A673 (cell line): ENCODE data around the gene RASIP1. TPM values are rescaled to one million over a fixed set of nuclear protein-coding genes. Genes with fewer than 3 reads are reported as not detected.
"Not testable (repeated sequence)": the region's sequence is repeated elsewhere in the genome, so short reads cannot be mapped to it uniquely, and the experiment has no call there.

Experiments used
- BruUV-seq: library from RNA; stranded (reverse); fragments of 400-500 nt; replicated peaks from 2 replicates; lab custom pipeline; 2021; lab: Mats Ljungman, UMichigan
- CTCF ChIA-PET: fragments of 300-600 bp; sonication (Branson Sonifier 250); formaldehyde crosslinking; loops from one replicate; lab custom pipeline; 2022; ENCODE audit warnings: antibody characterized with exemption; lab: Charles Lee
- POLR2A ChIA-PET: fragments of 300-600 bp; sonication (Branson Sonifier 250); formaldehyde crosslinking; loops from one replicate; lab custom pipeline; 2022; ENCODE audit warnings: antibody characterized with exemption; ENCODE audit not compliant: low non-redundant PET; lab: Charles Lee
- DNase-seq: peaks from one replicate; pipeline ENCODE4 v3.0.0-alpha.2; 2015; ENCODE audit warnings: low spot score
- H3K27ac ChIP-seq: fragments of 200-600 bp; sonication (generic); 2 replicates; pipeline ENCODE4 v1.5.1; 2016; ENCODE audit warnings: mixed run types, low read depth, mild to moderate bottlenecking, mixed read lengths, antibody characterized with exemption, low read length; ENCODE audit not compliant: poor library complexity, severe bottlenecking
- H3K27me3 ChIP-seq: fragments of 200-600 bp; sonication (generic); replicated peaks from 2 replicates; pipeline ENCODE4 v1.6.1; 2017; ENCODE audit warnings: mixed run types, low read depth, mild to moderate bottlenecking, mixed read lengths, antibody characterized with exemption, low read length; ENCODE audit not compliant: insufficient read depth, poor library complexity
- H3K36me3 ChIP-seq: fragments of 200-600 bp; sonication (generic); 2 replicates; pipeline ENCODE4 v1.6.1; 2016; ENCODE audit warnings: mixed run types, mild to moderate bottlenecking, mixed read lengths, antibody characterized with exemption, low read length; ENCODE audit not compliant: insufficient read depth, poor library complexity, severe bottlenecking
- H3K4me1 ChIP-seq: fragments of 200-600 bp; sonication (generic); 2 replicates; pipeline ENCODE4 v1.6.1; 2017; ENCODE audit warnings: mixed run types, mild to moderate bottlenecking, mixed read lengths, antibody characterized with exemption, low read length; ENCODE audit not compliant: insufficient read depth, poor library complexity, severe bottlenecking
- H3K4me3 ChIP-seq: fragments of 200-600 bp; sonication (generic); 2 replicates; pipeline ENCODE4 v1.5.1; 2016; ENCODE audit warnings: low read depth, mixed run types, mild to moderate bottlenecking, mixed read lengths, low read length; ENCODE audit not compliant: poor library complexity, severe bottlenecking
- H3K9me3 ChIP-seq: fragments of 200-600 bp; sonication (generic); 2 replicates; pipeline ENCODE4 v1.6.1; 2016; ENCODE audit warnings: mixed run types, low read depth, mild to moderate bottlenecking, mixed read lengths, antibody characterized with exemption, low read length; ENCODE audit not compliant: poor library complexity, severe bottlenecking
- CTCF ChIP-seq: fragments of 300-800, 200-600 bp; sonication (generic); conservative IDR thresholded peaks from 2 replicates; pipeline ENCODE4 v1.5.1; 2017; ENCODE audit warnings: low read depth, mild to moderate bottlenecking, antibody characterized with exemption, low read length, moderate library complexity, mixed read lengths
- EZH2 ChIP-seq: fragments of 200-600 bp; sonication (generic); IDR thresholded peaks from 2 replicates; pipeline ENCODE4 v1.6.1; 2017; ENCODE audit warnings: borderline replicate concordance, low read depth, mild to moderate bottlenecking, mixed read lengths, antibody characterized with exemption, low read length; ENCODE audit not compliant: poor library complexity, severe bottlenecking
- intact Hi-C: fragments of 100-400 bp; cut with micrococcal nuclease; formaldehyde crosslinking; loops from one replicate; pipeline ENCODE4 v1.10.0; 2022; ENCODE audit not compliant: unreplicated experiment
- total RNA-seq: library from RNA; stranded (reverse); gene quantifications from 2 replicates; pipeline ENCODE4 v1.2.3, GENCODE V29; 2021

RASIP1 gene
- total RNA-seq, 1 experiment from 2014 or later: 3.8 TPM

GRCh38 chr19:48681127-48681470 lies 59.3 kb downstream of the RASIP1 start:
- Histone ChIP-seq H3K4me3 (no peak overlapping the region), H3K9me3 (no peaks in the 10 kb centered on the region), H3K36me3 (no peaks in the 10 kb centered on the region), H3K4me1 (no peaks in the 10 kb centered on the region), H3K27me3 (no peaks in the 10 kb centered on the region), H3K27ac (no peak overlapping the region)
- TF ChIP-seq EZH2 (no peak), CTCF (no peak)
- intact Hi-C loops: no loop called here
- CTCF ChIA-PET: no interaction called here
- no TSS peak for BruUV-seq
- no peak for DNase-seq
- POLR2A ChIA-PET: no interaction called here

GRCh38 chr19:48680436-48681126 lies 59.8 kb downstream of the RASIP1 start:
- H3K4me1 ChIP-seq: peaks cover 3% of the 10 kb centered on the region
- intact Hi-C loops: no loop called here
- CTCF ChIA-PET: no interaction called here
- no peaks in the 10 kb centered on the region for H3K27me3 ChIP-seq
- H3K27ac ChIP-seq: no peak overlapping the region
- TF ChIP-seq EZH2 (no peak), CTCF (no peak)
- DNase-seq: no peak
- H3K4me3 ChIP-seq: no peak overlapping the region
- H3K9me3 ChIP-seq: no peaks in the 10 kb centered on the region
- POLR2A ChIA-PET: no interaction called here
- BruUV-seq: no TSS peak
- no peaks in the 10 kb centered on the region for H3K36me3 ChIP-seq

DNA sequence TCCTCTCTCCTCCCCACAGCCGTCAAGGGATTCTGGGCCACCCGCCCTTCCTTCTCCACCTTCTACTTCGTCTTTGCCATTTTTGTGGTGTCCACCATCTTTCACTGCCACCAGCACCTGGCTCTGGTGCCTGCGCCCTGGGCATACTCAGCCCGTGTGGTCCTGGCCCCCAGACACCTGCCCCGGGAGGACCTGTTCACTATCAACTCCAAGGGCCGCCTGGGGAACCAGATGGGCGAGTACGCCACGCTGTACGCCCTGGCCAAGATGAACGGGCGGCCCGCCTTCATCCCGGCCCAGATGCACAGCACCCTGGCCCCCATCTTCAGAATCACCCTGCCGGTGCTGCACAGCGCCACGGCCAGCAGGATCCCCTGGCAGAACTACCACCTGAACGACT lies 60.4 kb downstream of the RASIP1 start:
- POLR2A ChIA-PET, H3K4me3 ChIP-seq, BruUV-seq, H3K4me1 ChIP-seq, H3K9me3 ChIP-seq, intact Hi-C loops, H3K36me3 ChIP-seq, CTCF ChIA-PET, H3K27ac ChIP-seq, H3K27me3 ChIP-seq, DNase-seq: not testable (repeated sequence)

- POLR2A ChIA-PET: no interaction called here
These were observed 62.2 kb downstream of the RASIP1 start for GRCh38 chr19:48678201-48678600.

More at GRCh38 chr19:48678201-48678600, 62.2 kb downstream of the RASIP1 start:
- TF ChIP-seq EZH2 (no peak), CTCF (no peak)
- Histone ChIP-seq H3K4me3 (no peak overlapping the region), H3K27ac (no peak overlapping the region), H3K27me3 (no peaks in the 10 kb centered on the region), H3K36me3 (no peaks in the 10 kb centered on the region), H3K4me1 (peaks cover 4% of the 10 kb centered on the region), H3K9me3 (no peaks in the 10 kb centered on the region)
- CTCF ChIA-PET: no interaction called here
- no TSS peak for BruUV-seq
- intact Hi-C loops: no loop called here
- DNase-seq: no peak
